GM12878 (cell line): ENCODE results near the gene VGF. TPM values are rescaled to one million over a fixed set of nuclear protein-coding genes. Genes with fewer than 3 reads are reported as not detected.

Experiments
- ATAC-seq: fragments of 200-7000 bp; cut with Tn5 transposase; 3 replicates; pipeline ENCODE4 v1.9.1; 2020; ENCODE audit warnings: mild to moderate bottlenecking, moderate library complexity
- BruUV-seq: library from RNA; stranded (reverse); fragments of 400-500 nt; replicated peaks from 2 replicates; lab custom pipeline; 2021; lab: Mats Ljungman, UMichigan
- CTCF ChIA-PET: fragments of 300-600 bp; sonication (Branson Sonifier 250); formaldehyde crosslinking; extraction: SDS; loops from one replicate; lab custom pipeline; 2021; ENCODE audit warnings: inconsistent platforms; lab: Yijun Ruan, JAX
- POLR2A ChIA-PET: fragments of 350-600 bp; formaldehyde crosslinking; extraction: SDS; loops from one replicate; lab custom pipeline; 2021; ENCODE audit warnings: inconsistent platforms; lab: Charles Lee
- RAD21 ChIA-PET: fragments of 300-600 bp; sonication (Branson Sonifier 250); formaldehyde crosslinking; loops from one replicate; lab custom pipeline; 2023; ENCODE audit warnings: antibody characterized with exemption; ENCODE audit not compliant: unreplicated experiment; lab: Charles Lee
- SMC1A ChIA-PET: fragments of 300-600 bp; sonication (Branson Sonifier 250); formaldehyde crosslinking; loops from one replicate; lab custom pipeline; 2023; ENCODE audit not compliant: unreplicated experiment, uncharacterized antibody; lab: Charles Lee
- DNase-seq: peaks from one replicate; pipeline ENCODE4 v3.0.0-alpha.2; 2011; ENCODE audit warnings: low read depth, low spot score
- FAIRE-seq: peaks from 3 replicates; lab custom pipeline; 2011; peaks lifted over from hg19 to GRCh38; lab: Jason Lieb, UNC
- H2AFZ ChIP-seq: 2 replicates; pipeline ENCODE4 v1.6.0; 2011; ENCODE audit warnings: low read depth, low read length, control low read depth; ENCODE audit not compliant: control insufficient read depth
- H3K27ac ChIP-seq: 2 replicates; pipeline ENCODE4 v1.5.1; 2011; ENCODE audit warnings: control low read depth; ENCODE audit not compliant: control insufficient read depth, insufficient read depth
- H3K27me3 ChIP-seq, 2 experiments: replicated peaks in 1 of 2; 2 replicates each; pipeline versions ENCODE4 v1.6.0 to v1.6.1; 2011; ENCODE audit warnings: low read length in 1 of 2; ENCODE audit not compliant: control insufficient read depth in 2 of 2, insufficient read depth in 2 of 2
- H3K36me3 ChIP-seq, 2 experiments: 2 replicates each; pipeline ENCODE4 v1.5.1; 2011; ENCODE audit warnings: low read length in 1 of 2; ENCODE audit not compliant: control insufficient read depth in 2 of 2, insufficient read depth in 2 of 2
- H3K4me1 ChIP-seq: 2 replicates; pipeline ENCODE4 v1.6.1; 2011; ENCODE audit warnings: mild to moderate bottlenecking, low read length, moderate library complexity, mixed read lengths; ENCODE audit not compliant: control insufficient read depth, insufficient read depth
- H3K4me2 ChIP-seq: 2 replicates; pipeline ENCODE4 v1.6.0; 2011; ENCODE audit warnings: control low read depth; ENCODE audit not compliant: control insufficient read depth, insufficient read depth
- H3K4me3 ChIP-seq: fragments of 200-600 bp; sonication (generic); 2 replicates; pipeline ENCODE4 v1.5.1; 2016
- H3K79me2 ChIP-seq: 2 replicates; pipeline ENCODE4 v1.6.0; 2011; ENCODE audit warnings: low read length; ENCODE audit not compliant: control insufficient read depth, insufficient read depth
- H3K9ac ChIP-seq: 2 replicates; pipeline ENCODE4 v1.8.0; 2011; ENCODE audit warnings: low read length, control low read depth, mixed read lengths; ENCODE audit not compliant: control insufficient read depth, insufficient read depth
- H3K9me3 ChIP-seq: replicated peaks from 3 replicates; pipeline ENCODE4 v1.5.1; 2011; ENCODE audit warnings: mild to moderate bottlenecking, low read length; ENCODE audit not compliant: control insufficient read depth, insufficient read depth
- H4K20me1 ChIP-seq: 2 replicates; pipeline ENCODE4 v1.6.0; 2011; ENCODE audit not compliant: control insufficient read depth, insufficient read depth
- BACH1 ChIP-seq: fragments of 450-650 bp; IDR thresholded peaks from 2 replicates; pipeline ENCODE4 v1.6.1; 2017; ENCODE audit warnings: mild to moderate bottlenecking, borderline replicate concordance
- BRCA1 ChIP-seq: IDR thresholded peaks from 2 replicates; pipeline ENCODE4 v1.6.1; 2011; ENCODE audit warnings: low read depth, low read length, improper control_type of control experiment
- CEBPZ ChIP-seq: fragments of 150-350 bp; IDR thresholded peaks from 2 replicates; pipeline ENCODE4 v1.6.1; 2016; ENCODE audit warnings: low read depth, low read length
- CHD4 ChIP-seq: fragments of 200-600 bp; sonication (generic); IDR thresholded peaks from 2 replicates; pipeline ENCODE4 v1.6.1; 2016; ENCODE audit warnings: mild to moderate bottlenecking
- CREM ChIP-seq: IDR thresholded peaks from 2 replicates; pipeline ENCODE4 v1.6.1; 2014; ENCODE audit warnings: antibody characterized with exemption, low read depth
- CTCF ChIP-seq, 3 experiments: IDR thresholded peaks in 2 of 3; conservative IDR thresholded peaks in 1 of 3; 2 replicates each; pipeline ENCODE4 v1.5.1; 2011; ENCODE audit warnings: low read depth in 3 of 3, low read length in 3 of 3, mild to moderate bottlenecking in 3 of 3, control low read depth in 2 of 3, moderate library complexity in 2 of 3, inconsistent platforms in 1 of 3, mixed read lengths in 1 of 3; ENCODE audit not compliant: control insufficient read depth in 2 of 3, insufficient read depth in 1 of 3; ENCODE audit errors: extremely low read depth in 1 of 3
- E4F1 ChIP-seq: fragments of 450-650 bp; IDR thresholded peaks from 2 replicates; pipeline ENCODE4 v1.6.1; 2018; ENCODE audit warnings: borderline replicate concordance, mild to moderate bottlenecking; ENCODE audit not compliant: partially characterized antibody
- FOS ChIP-seq: IDR thresholded peaks from 3 replicates; pipeline ENCODE4 v1.6.1; 2011; ENCODE audit warnings: borderline replicate concordance; ENCODE audit not compliant: insufficient read length; ENCODE audit errors: extremely low read depth
- HDAC6 ChIP-seq: fragments of 200-600 bp; sonication (generic); IDR thresholded peaks from one replicate; pipeline ENCODE4 v1.8.0; 2017; ENCODE audit warnings: antibody characterized with exemption; ENCODE audit not compliant: unreplicated experiment
- JUNB ChIP-seq: IDR thresholded peaks from 2 replicates; pipeline ENCODE4 v1.6.1; 2016; ENCODE audit warnings: antibody characterized with exemption, mild to moderate bottlenecking
- JUND ChIP-seq: IDR thresholded peaks from 2 replicates; pipeline ENCODE4 v1.6.1; 2012; ENCODE audit warnings: low read depth, mild to moderate bottlenecking, low read length, improper control_type of control experiment, moderate library complexity
- MLLT1 ChIP-seq: fragments of 450-650 bp; IDR thresholded peaks from 2 replicates; pipeline ENCODE4 v1.6.1; 2016; ENCODE audit warnings: mild to moderate bottlenecking
- PAX8 ChIP-seq: fragments of 450-650 bp; IDR thresholded peaks from 2 replicates; pipeline ENCODE4 v1.6.1; 2017; ENCODE audit warnings: mild to moderate bottlenecking, moderate library complexity
- STAT1 ChIP-seq: fragments of 450-650 bp; conservative IDR thresholded peaks from 2 replicates; pipeline ENCODE4 v1.6.1; 2014; ENCODE audit warnings: antibody characterized with exemption, mild to moderate bottlenecking
- SUPT20H ChIP-seq: IDR thresholded peaks from 2 replicates; pipeline ENCODE4 v1.6.1; 2011; ENCODE audit warnings: low read depth, mild to moderate bottlenecking, low read length, moderate library complexity, borderline replicate concordance; ENCODE audit not compliant: control insufficient read depth
- WGBS: methylation state at CpG from one replicate; pipeline ENCODE4 v1.1.6; 2016; ENCODE audit warnings: low lambda C conversion rate; ENCODE audit not compliant: insufficient replicate concordance, insufficient coverage; ENCODE audit errors: missing lambda C conversion rate; 5-methylcytosine and 5-hydroxymethylcytosine counted together
- in situ Hi-C: fragments of 300-500 bp; cut with MboI; formaldehyde crosslinking; loops from 9 replicates; pipeline ENCODE4 v1.14.3; 2018; ENCODE audit warnings: mixed read lengths
- intact Hi-C: fragments of 100-400 bp; cut with micrococcal nuclease; formaldehyde crosslinking; loops from one replicate; pipeline ENCODE4 v1.14.2; 2022; ENCODE audit not compliant: unreplicated experiment
- polyA plus RNA-seq, 11 experiments: library from polyadenylated mRNA; depleted of rRNA in 4 of 11; unstranded in 6 of 11; stranded (reverse) in 5 of 11; fragments of >200 nt; fragmentation: Nextera tagmentation in 4 of 11; fragmentation: Illumina TruSeq in 1 of 11; extraction: Ambion mirVana in 4 of 11; extraction: Trizol in 1 of 11; gene quantifications; 1 replicate in 1 of 11; 2 replicates in 10 of 11; pipeline versions ENCODE4 v1.2.1 to v1.2.3, GENCODE V29; 2011 to 2016; ENCODE audit warnings: inconsistent platforms in 2 of 11, missing spikeins in 2 of 11, low read depth in 1 of 11
- total RNA-seq, 4 experiments: library from RNA; depleted of rRNA in 3 of 4; stranded (reverse); fragments of >200 nt in 3 of 4; fragmentation: Illumina TruSeq in 1 of 4; extraction: Trizol in 1 of 4; gene quantifications; 2 replicates each; pipeline versions ENCODE4 v1.2.1 to v1.2.3, GENCODE V29; 2013 to 2021

Gene VGF
- total and polyA plus RNA-seq, 10 of the 15 experiments (the other 5 are each of a cell fraction or from before 2014, with no cell fraction given): 0.09 to 0.25 (median 0.17) TPM; not detected in 6

- peaks cover 3% of the 10 kb centered on the region; the same call in 1 of the 2 replicates for H3K4me1 ChIP-seq
- no peak overlapping the region for H3K27ac ChIP-seq
- no peaks in the 10 kb centered on the region for H3K36me3 ChIP-seq
- POLR2A ChIA-PET: interaction anchor here (0.5 to 1.5 kb wide), 4 partner anchors 32 to 251 kb away, joined by 3 to 5 read pairs (median 4); partner anchors contain the start of gene UFSP1
- CTCF ChIA-PET: interaction anchor here (1.0 to 12.4 kb wide), 11 partner anchors 15 to 251 kb away, joined by 3 to 248 read pairs (median 13); partner anchors contain the start of genes AP1S1, PLOD3, UFSP1 and ZNHIT1
- intact Hi-C loops: no loop called here
- H4K20me1 ChIP-seq: no peaks in the 10 kb centered on the region
- TF ChIP-seq SUPT20H (no peak), MLLT1 (no peak), CEBPZ (no peak), CHD4 (no peak), CREM (no peak), E4F1 (no peak), JUND (no peak), BRCA1 (no peak), BACH1 (no peak), PAX8 (no peak), HDAC6 (no peak), FOS (no peak), STAT1 (no peak), JUNB (no peak), CTCF (IDR thresholded peaks at IDR 0.05 in 2 of 3, conservative IDR thresholded peaks at IDR 0.05 in 1 of 3; ENCODE audit: control insufficient read depth in 2 of 3, extremely low read depth in 1 of 3, insufficient read depth in 1 of 3, low read depth in 3 of 3, low read length in 3 of 3) (no peak)
- TF ChIP-seq, all 136 proteins: peak for 0
- no TSS peak for BruUV-seq
- DNase-seq (no peak), FAIRE-seq (no peak), ATAC-seq (no peak)
- RAD21 ChIA-PET: interaction anchor here (1.3 to 5.4 kb wide), 5 partner anchors 17 to 251 kb away, joined by 4 to 134 read pairs (median 7); partner anchors contain the start of genes TRIM56 and UFSP1
- no peak overlapping the region for H3K4me3 ChIP-seq
- WGBS: 3% methylated on average over 3 of the region's 3 CpGs
- H3K9me3 ChIP-seq: no peaks in the 10 kb centered on the region
- no peak overlapping the region for H2AFZ ChIP-seq
- SMC1A ChIA-PET: interaction anchor here (0.7 to 6.6 kb wide), 8 partner anchors 16 to 81 kb away, joined by 3 to 71 read pairs (median 3); partner anchors contain the start of gene VGF
- no peaks in the 10 kb centered on the region; a peak in 2 of 4 replicates for H3K27me3 ChIP-seq
- no peaks in the 10 kb centered on the region for H3K79me2 ChIP-seq
- H3K9ac ChIP-seq: no peak overlapping the region
- in situ Hi-C loops: no loop called here
- H3K4me2 ChIP-seq: no peak overlapping the region
Measured at GRCh38 chr7:101140339-101140699, 25.1 kb downstream of the VGF start.
